Smooth muscle cell (in vitro differentiated cells): ENCODE measurements around the gene PCSK6. TPM values are rescaled to one million over a fixed set of nuclear protein-coding genes. Genes with fewer than 3 reads are reported as not detected.

Experiments
- DNase-seq: peaks from one replicate; lab custom pipeline; 2025; ENCODE audit not compliant: unreplicated experiment; lab: John Stamatoyannopoulos, UW
- H2AFZ ChIP-seq: fragments of 200-600 bp; sonication (generic); 2 replicates; pipeline ENCODE4 v1.6.0; 2016; ENCODE audit warnings: antibody characterized with exemption, low read depth, mild to moderate bottlenecking
- H3F3A ChIP-seq: fragments of 200-600 bp; sonication (generic); 2 replicates; pipeline ENCODE4 v1.6.0; 2017; ENCODE audit warnings: antibody characterized with exemption, low read depth
- H3K27ac ChIP-seq: fragments of 200-600 bp; sonication (generic); 2 replicates; pipeline ENCODE4 v1.5.1; 2016; ENCODE audit warnings: low read depth, mild to moderate bottlenecking
- H3K27me3 ChIP-seq: fragments of 200-600 bp; sonication (generic); 2 replicates; pipeline ENCODE4 v1.6.1; 2016; ENCODE audit warnings: low read depth, mild to moderate bottlenecking
- H3K36me3 ChIP-seq: fragments of 200-600 bp; sonication (generic); 2 replicates; pipeline ENCODE4 v1.5.1; 2016; ENCODE audit warnings: low read depth
- H3K4me1 ChIP-seq: fragments of 200-600 bp; sonication (generic); 2 replicates; pipeline ENCODE4 v1.5.1; 2016; ENCODE audit warnings: low read depth
- H3K4me2 ChIP-seq: fragments of 200-600 bp; sonication (generic); 2 replicates; pipeline ENCODE4 v1.6.0; 2016; ENCODE audit warnings: mild to moderate bottlenecking
- H3K4me3 ChIP-seq: fragments of 200-600 bp; sonication (generic); 2 replicates; pipeline ENCODE4 v1.5.1; 2016; ENCODE audit warnings: mild to moderate bottlenecking
- H3K79me2 ChIP-seq: fragments of 200-600 bp; sonication (generic); 2 replicates; pipeline ENCODE4 v1.6.0; 2016; ENCODE audit warnings: low read depth, mild to moderate bottlenecking
- H3K9ac ChIP-seq: fragments of 200-600 bp; sonication (generic); 2 replicates; pipeline ENCODE4 v1.6.0; 2016; ENCODE audit warnings: low read depth
- H3K9me3 ChIP-seq: fragments of 200-600 bp; sonication (generic); replicated peaks from 2 replicates; pipeline ENCODE4 v1.5.1; 2016; ENCODE audit warnings: low read depth
- H4K20me1 ChIP-seq: fragments of 200-600 bp; sonication (generic); 2 replicates; pipeline ENCODE4 v1.6.0; 2016; ENCODE audit warnings: low read depth
- WGBS: methylation state at CpG from one replicate; pipeline ENCODE4 v1.1.7; 2016; ENCODE audit warnings: low lambda C conversion rate; 5-methylcytosine and 5-hydroxymethylcytosine counted together
- polyA plus RNA-seq: library from polyadenylated mRNA; unstranded; fragments of >200 nt; fragmentation: Nextera tagmentation; extraction: Ambion mirVana; gene quantifications from 2 replicates; pipeline ENCODE4 v1.2.1, GENCODE V29; 2016
- total RNA-seq: library from RNA; depleted of rRNA; stranded (reverse); fragments of >200 nt; gene quantifications from 2 replicates; pipeline ENCODE4 v1.2.3, GENCODE V29; 2014
- TF ChIP-seq, protein P1 (sequence below): fragments of 200-600 bp; sonication (generic); IDR thresholded peaks from 2 replicates; pipeline ENCODE4 v1.5.1; 2017; ENCODE audit warnings: borderline replicate concordance, mild to moderate bottlenecking, antibody characterized with exemption; ENCODE audit not compliant: insufficient read depth, poor library complexity, severe bottlenecking

The PCSK6 gene
- total and polyA plus RNA-seq, 2 experiments from 2014 or later = 17.5 TPM

DNA sequence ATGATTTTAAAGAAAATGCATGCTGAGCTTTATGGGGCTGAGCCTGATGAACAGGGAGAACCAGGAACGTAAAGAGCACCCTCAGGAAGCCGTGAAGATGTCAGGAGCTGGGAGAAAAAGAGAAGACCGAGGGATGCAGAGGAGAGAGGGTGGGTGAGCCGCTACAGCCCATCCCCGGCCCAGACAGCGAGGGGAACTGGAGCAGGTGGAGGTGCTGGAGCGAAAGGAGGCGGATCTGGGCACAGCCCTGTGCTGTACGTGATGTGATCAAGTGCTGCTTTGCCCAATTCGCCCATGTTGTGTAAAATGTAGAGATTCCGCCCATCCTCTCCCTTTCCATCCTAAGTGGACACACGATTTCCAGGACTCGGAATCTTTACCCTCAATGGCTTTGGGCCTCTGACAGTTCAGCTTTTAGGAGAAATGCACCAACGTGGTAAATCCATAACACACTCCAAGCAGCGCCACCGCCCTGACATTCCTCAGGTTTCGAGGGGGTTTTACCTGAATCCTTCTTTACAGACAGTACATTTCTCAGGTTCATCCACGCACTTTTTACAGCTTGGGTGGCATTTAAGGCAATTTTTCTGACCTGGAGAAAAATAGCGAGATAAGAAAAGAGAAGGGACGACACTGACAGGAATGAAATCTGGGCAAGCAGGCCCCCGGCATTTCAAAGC lies 167.4 kb downstream of the PCSK6 start:
- no peaks in the 10 kb centered on the region for H3K4me1 ChIP-seq
- H3K36me3 ChIP-seq = no peaks in the 10 kb centered on the region
- H2AFZ ChIP-seq = no peak overlapping the region
- no peaks in the 10 kb centered on the region for H4K20me1 ChIP-seq
- no peak overlapping the region for H3K27ac ChIP-seq
- no peaks in the 10 kb centered on the region for H3F3A ChIP-seq
- H3K9ac ChIP-seq = no peak overlapping the region
- TF ChIP-seq, protein P1, sequence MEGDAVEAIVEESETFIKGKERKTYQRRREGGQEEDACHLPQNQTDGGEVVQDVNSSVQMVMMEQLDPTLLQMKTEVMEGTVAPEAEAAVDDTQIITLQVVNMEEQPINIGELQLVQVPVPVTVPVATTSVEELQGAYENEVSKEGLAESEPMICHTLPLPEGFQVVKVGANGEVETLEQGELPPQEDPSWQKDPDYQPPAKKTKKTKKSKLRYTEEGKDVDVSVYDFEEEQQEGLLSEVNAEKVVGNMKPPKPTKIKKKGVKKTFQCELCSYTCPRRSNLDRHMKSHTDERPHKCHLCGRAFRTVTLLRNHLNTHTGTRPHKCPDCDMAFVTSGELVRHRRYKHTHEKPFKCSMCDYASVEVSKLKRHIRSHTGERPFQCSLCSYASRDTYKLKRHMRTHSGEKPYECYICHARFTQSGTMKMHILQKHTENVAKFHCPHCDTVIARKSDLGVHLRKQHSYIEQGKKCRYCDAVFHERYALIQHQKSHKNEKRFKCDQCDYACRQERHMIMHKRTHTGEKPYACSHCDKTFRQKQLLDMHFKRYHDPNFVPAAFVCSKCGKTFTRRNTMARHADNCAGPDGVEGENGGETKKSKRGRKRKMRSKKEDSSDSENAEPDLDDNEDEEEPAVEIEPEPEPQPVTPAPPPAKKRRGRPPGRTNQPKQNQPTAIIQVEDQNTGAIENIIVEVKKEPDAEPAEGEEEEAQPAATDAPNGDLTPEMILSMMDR = no peak
- H3K27me3 ChIP-seq = no peaks in the 10 kb centered on the region
- DNase-seq = no peak
- H3K79me2 ChIP-seq = no peaks in the 10 kb centered on the region
- H3K4me2 ChIP-seq = no peak overlapping the region
- no peak overlapping the region for H3K4me3 ChIP-seq
- WGBS = 93% methylated on average over 21 of the region's 21 CpGs
- H3K9me3 ChIP-seq = no peaks in the 10 kb centered on the region

DNA sequence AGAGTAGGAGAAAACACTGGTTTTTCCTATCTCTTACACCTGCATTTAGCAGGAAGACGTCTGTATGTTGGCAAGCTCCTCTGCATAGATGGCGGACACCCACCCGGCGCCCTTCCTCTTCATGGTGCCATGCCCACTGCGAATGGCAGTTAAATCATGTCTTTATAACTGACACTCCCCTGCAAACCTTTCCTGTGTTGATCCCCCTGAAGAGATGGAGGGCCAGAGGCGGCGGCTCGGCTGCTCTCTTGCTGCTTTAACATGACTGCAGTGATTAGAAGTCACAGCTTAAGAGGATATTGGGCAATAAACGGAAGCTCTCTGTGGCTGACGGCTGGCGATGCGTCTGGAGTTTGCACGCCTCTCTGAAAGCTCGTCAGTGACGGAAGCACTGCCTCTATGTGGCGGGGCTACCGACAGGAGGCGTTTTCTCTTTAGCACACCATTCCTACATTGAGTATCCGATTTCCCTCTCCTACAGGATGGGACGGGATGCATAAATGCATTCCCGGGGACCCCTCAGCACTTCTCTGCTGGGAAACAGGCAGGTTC lies 168.9 kb downstream of the PCSK6 start:
- Histone ChIP-seq H3K9me3 (no peaks in the 10 kb centered on the region), H3K9ac (no peak overlapping the region), H2AFZ (no peak overlapping the region), H3K27ac (no peak overlapping the region), H4K20me1 (no peaks in the 10 kb centered on the region), H3K4me2 (peak overlapping the region; percentile 59), H3K4me1 (no peaks in the 10 kb centered on the region), H3K36me3 (no peaks in the 10 kb centered on the region), H3K27me3 (no peaks in the 10 kb centered on the region), H3F3A (no peaks in the 10 kb centered on the region), H3K4me3 (no peak overlapping the region), H3K79me2 (no peaks in the 10 kb centered on the region)
- no peak for DNase-seq
- TF ChIP-seq, protein P1 = peak; percentile 39
- WGBS = 48% methylated on average over 21 of the region's 21 CpGs

DNA sequence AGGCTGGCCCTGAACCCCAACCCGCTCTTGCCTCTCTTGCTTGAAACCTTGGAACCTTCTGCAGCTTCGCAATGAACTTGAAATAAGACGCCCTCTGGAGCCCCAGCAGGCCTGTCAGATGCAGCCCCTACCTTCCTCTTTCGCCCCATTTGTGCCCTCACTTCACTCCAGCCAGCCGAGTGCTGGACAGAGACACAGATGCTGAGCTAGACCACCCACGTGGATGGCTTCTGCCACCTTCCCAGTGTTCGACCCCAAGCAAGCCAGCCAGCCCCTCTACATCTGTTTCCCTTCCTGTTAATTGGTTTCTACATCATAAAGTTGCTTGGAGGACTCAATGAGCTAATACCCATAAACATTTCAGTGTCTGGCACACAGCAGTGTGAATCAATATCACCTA lies 170.7 kb downstream of the PCSK6 start:
- WGBS = 67% methylated on average over 7 of the region's 7 CpGs
- Histone ChIP-seq H4K20me1 (no peaks in the 10 kb centered on the region), H3K27ac (no peak overlapping the region), H3K9ac (no peak overlapping the region), H3K4me1 (no peaks in the 10 kb centered on the region), H3K36me3 (no peaks in the 10 kb centered on the region), H3K4me2 (no peak overlapping the region), H3K4me3 (no peak overlapping the region), H3F3A (no peaks in the 10 kb centered on the region), H3K27me3 (no peaks in the 10 kb centered on the region), H2AFZ (no peak overlapping the region), H3K79me2 (no peaks in the 10 kb centered on the region), H3K9me3 (no peaks in the 10 kb centered on the region)
- TF ChIP-seq, protein P1 = no peak
- DNase-seq = no peak
